SK-N-SH treated with all-trans-retinoic acid at 6 μM for 48 hours (cell line): Measurements from ENCODE around the gene TLR9.

Experiments
- ATAC-seq: fragments of 200-7000 bp; cut with Tn5 transposase; 3 replicates; pipeline ENCODE4 v1.9.1; 2020; ENCODE audit warnings: mild to moderate bottlenecking, moderate library complexity
- BACH2 ChIP-seq: fragments of 250-450 bp; sonication (Bioruptor Pico); IDR thresholded peaks from 2 replicates; pipeline ENCODE4 v1.9.0; 2021; ENCODE audit warnings: mild to moderate bottlenecking, borderline replicate concordance
- CSDC2 ChIP-seq: fragments of 250-450 bp; sonication (Bioruptor Pico); IDR thresholded peaks from 2 replicates; pipeline ENCODE4 v1.5.0; 2020; ENCODE audit warnings: mild to moderate bottlenecking, moderate library complexity
- ESRRG ChIP-seq: fragments of 250-450 bp; sonication (Bioruptor Pico); IDR thresholded peaks from 2 replicates; pipeline ENCODE4 v1.6.1; 2021; ENCODE audit warnings: mild to moderate bottlenecking
- GLIS3 ChIP-seq: fragments of 250-450 bp; sonication (Bioruptor Pico); IDR thresholded peaks from 2 replicates; pipeline ENCODE4 v1.5.0; 2020; ENCODE audit warnings: mild to moderate bottlenecking, moderate library complexity
- ISL1 ChIP-seq: fragments of 250-450 bp; sonication (Bioruptor Pico); IDR thresholded peaks from 2 replicates; pipeline ENCODE4 v2.1.2; 2022; ENCODE audit warnings: mild to moderate bottlenecking, moderate library complexity
- OSR1 ChIP-seq: fragments of 250-450 bp; sonication (Bioruptor Pico); IDR thresholded peaks from 2 replicates; pipeline ENCODE4 v1.8.0; 2022; ENCODE audit warnings: moderate library complexity, mild to moderate bottlenecking, inconsistent platforms
- PPARA ChIP-seq: fragments of 250-450 bp; sonication (Bioruptor Pico); IDR thresholded peaks from 2 replicates; pipeline ENCODE4 v1.5.0; 2020; ENCODE audit warnings: mild to moderate bottlenecking, borderline replicate concordance
- RARB ChIP-seq: fragments of 250-450 bp; sonication (Bioruptor Pico); IDR thresholded peaks from 2 replicates; pipeline ENCODE4 v1.8.0; 2021; ENCODE audit warnings: mild to moderate bottlenecking, moderate library complexity
- SNAI2 ChIP-seq: fragments of 250-450 bp; sonication (Bioruptor Pico); IDR thresholded peaks from 2 replicates; pipeline ENCODE4 v1.5.0; 2020; ENCODE audit warnings: mild to moderate bottlenecking, moderate library complexity
- TCF4 ChIP-seq: fragments of 250-450 bp; sonication (Bioruptor Pico); IDR thresholded peaks from 2 replicates; pipeline ENCODE4 v1.8.0; 2021; ENCODE audit warnings: mild to moderate bottlenecking, moderate library complexity, borderline replicate concordance
- TOX ChIP-seq: fragments of 250-450 bp; sonication (Bioruptor Pico); IDR thresholded peaks from 2 replicates; pipeline ENCODE4 v1.8.0; 2021; ENCODE audit warnings: mild to moderate bottlenecking, moderate library complexity, borderline replicate concordance
- ZC3H10 ChIP-seq: fragments of 250-450 bp; sonication (Bioruptor Pico); IDR thresholded peaks from 2 replicates; pipeline ENCODE4 v1.5.1; 2021; ENCODE audit warnings: mild to moderate bottlenecking, moderate library complexity
- ZFP3 ChIP-seq: fragments of 250-450 bp; sonication (Bioruptor Pico); IDR thresholded peaks from 2 replicates; pipeline ENCODE4 v1.5.0; 2020; ENCODE audit warnings: mild to moderate bottlenecking, moderate library complexity
- ZNF565 ChIP-seq: fragments of 450-650 bp; formaldehyde crosslinking; conservative IDR thresholded peaks from 2 replicates; pipeline ENCODE4 v1.5.0; 2020; ENCODE audit warnings: low read depth, mild to moderate bottlenecking, moderate library complexity
- ZNF70 ChIP-seq: fragments of 450-650 bp; formaldehyde crosslinking; IDR thresholded peaks from 2 replicates; pipeline ENCODE4 v1.5.0; 2020; ENCODE audit warnings: mild to moderate bottlenecking, moderate library complexity
- TF ChIP-seq, protein P1 (sequence below): fragments of 250-450 bp; sonication (Bioruptor Pico); IDR thresholded peaks from 2 replicates; pipeline ENCODE4 v1.5.1; 2021; ENCODE audit warnings: mild to moderate bottlenecking, moderate library complexity
- TF ChIP-seq, protein P2 (sequence below): fragments of 250-450 bp; sonication (Bioruptor Pico); IDR thresholded peaks from 2 replicates; pipeline ENCODE4 v1.5.0; 2020; ENCODE audit warnings: mild to moderate bottlenecking, moderate library complexity
- TF ChIP-seq, protein P3 (sequence below): fragments of 250-450 bp; sonication (Bioruptor Pico); IDR thresholded peaks from 2 replicates; pipeline ENCODE4 v1.5.1; 2020; ENCODE audit warnings: low read depth, mild to moderate bottlenecking, moderate library complexity
- TF ChIP-seq, protein P4 (sequence below): fragments of 250-450 bp; sonication (Bioruptor Pico); IDR thresholded peaks from 2 replicates; pipeline ENCODE4 v1.8.0; 2021; ENCODE audit warnings: low read depth, mild to moderate bottlenecking, moderate library complexity, borderline replicate concordance

TLR9 gene

DNA sequence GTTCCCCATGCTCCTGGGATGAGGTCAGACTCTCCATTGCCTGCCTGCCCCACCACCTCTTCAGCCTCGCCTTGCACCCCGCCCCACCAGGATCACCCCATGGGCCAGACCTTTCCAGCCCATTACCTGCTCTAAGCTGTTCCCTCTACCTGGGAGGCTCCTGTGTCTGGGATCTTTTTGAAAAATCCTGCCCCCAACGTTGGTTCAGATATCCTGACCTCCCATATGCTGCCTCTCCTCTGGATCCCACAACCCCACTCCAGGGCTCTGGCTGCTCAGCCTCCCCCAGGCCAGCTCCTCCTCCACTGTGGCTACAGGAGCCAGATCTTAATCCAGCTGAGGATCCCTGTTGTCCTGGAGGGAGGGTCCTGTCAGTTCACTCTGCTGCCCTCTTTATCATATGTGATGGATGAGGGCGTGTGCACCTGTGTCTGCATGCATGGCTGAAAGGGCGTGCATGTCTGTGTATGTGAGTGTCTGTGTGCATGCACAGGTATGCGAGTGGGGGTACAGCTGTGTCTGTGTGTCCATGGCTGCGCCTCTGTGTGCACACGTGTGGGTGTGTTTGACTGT is 49.2 kb downstream of the TLR9 start:
- no peak for TF ChIP-seq ZC3H10 (CRISPR knock-in tag)
- TF ChIP-seq ZNF70: no peak
- no peak for TF ChIP-seq TOX
- TF ChIP-seq, protein P1, sequence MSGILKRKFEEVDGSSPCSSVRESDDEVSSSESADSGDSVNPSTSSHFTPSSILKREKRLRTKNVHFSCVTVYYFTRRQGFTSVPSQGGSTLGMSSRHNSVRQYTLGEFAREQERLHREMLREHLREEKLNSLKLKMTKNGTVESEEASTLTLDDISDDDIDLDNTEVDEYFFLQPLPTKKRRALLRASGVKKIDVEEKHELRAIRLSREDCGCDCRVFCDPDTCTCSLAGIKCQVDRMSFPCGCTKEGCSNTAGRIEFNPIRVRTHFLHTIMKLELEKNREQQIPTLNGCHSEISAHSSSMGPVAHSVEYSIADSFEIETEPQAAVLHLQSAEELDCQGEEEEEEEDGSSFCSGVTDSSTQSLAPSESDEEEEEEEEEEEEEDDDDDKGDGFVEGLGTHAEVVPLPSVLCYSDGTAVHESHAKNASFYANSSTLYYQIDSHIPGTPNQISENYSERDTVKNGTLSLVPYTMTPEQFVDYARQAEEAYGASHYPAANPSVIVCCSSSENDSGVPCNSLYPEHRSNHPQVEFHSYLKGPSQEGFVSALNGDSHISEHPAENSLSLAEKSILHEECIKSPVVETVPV (CRISPR knock-in tag): no peak
- no peak for TF ChIP-seq ISL1 (CRISPR knock-in tag)
- no peak for TF ChIP-seq SNAI2 (CRISPR knock-in tag)
- TF ChIP-seq, protein P2, sequence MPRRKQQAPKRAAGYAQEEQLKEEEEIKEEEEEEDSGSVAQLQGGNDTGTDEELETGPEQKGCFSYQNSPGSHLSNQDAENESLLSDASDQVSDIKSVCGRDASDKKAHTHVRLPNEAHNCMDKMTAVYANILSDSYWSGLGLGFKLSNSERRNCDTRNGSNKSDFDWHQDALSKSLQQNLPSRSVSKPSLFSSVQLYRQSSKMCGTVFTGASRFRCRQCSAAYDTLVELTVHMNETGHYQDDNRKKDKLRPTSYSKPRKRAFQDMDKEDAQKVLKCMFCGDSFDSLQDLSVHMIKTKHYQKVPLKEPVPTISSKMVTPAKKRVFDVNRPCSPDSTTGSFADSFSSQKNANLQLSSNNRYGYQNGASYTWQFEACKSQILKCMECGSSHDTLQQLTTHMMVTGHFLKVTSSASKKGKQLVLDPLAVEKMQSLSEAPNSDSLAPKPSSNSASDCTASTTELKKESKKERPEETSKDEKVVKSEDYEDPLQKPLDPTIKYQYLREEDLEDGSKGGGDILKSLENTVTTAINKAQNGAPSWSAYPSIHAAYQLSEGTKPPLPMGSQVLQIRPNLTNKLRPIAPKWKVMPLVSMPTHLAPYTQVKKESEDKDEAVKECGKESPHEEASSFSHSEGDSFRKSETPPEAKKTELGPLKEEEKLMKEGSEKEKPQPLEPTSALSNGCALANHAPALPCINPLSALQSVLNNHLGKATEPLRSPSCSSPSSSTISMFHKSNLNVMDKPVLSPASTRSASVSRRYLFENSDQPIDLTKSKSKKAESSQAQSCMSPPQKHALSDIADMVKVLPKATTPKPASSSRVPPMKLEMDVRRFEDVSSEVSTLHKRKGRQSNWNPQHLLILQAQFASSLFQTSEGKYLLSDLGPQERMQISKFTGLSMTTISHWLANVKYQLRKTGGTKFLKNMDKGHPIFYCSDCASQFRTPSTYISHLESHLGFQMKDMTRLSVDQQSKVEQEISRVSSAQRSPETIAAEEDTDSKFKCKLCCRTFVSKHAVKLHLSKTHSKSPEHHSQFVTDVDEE (CRISPR knock-in tag): no peak
- TF ChIP-seq CSDC2 (CRISPR knock-in tag): no peak
- no peak for TF ChIP-seq RARB (CRISPR knock-in tag)
- TF ChIP-seq, protein P3, sequence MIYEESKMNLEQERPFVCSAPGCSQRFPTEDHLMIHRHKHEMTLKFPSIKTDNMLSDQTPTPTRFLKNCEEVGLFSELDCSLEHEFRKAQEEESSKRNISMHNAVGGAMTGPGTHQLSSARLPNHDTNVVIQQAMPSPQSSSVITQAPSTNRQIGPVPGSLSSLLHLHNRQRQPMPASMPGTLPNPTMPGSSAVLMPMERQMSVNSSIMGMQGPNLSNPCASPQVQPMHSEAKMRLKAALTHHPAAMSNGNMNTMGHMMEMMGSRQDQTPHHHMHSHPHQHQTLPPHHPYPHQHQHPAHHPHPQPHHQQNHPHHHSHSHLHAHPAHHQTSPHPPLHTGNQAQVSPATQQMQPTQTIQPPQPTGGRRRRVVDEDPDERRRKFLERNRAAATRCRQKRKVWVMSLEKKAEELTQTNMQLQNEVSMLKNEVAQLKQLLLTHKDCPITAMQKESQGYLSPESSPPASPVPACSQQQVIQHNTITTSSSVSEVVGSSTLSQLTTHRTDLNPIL (CRISPR knock-in tag): no peak
- no peak for TF ChIP-seq ZFP3
- TF ChIP-seq, protein P4, sequence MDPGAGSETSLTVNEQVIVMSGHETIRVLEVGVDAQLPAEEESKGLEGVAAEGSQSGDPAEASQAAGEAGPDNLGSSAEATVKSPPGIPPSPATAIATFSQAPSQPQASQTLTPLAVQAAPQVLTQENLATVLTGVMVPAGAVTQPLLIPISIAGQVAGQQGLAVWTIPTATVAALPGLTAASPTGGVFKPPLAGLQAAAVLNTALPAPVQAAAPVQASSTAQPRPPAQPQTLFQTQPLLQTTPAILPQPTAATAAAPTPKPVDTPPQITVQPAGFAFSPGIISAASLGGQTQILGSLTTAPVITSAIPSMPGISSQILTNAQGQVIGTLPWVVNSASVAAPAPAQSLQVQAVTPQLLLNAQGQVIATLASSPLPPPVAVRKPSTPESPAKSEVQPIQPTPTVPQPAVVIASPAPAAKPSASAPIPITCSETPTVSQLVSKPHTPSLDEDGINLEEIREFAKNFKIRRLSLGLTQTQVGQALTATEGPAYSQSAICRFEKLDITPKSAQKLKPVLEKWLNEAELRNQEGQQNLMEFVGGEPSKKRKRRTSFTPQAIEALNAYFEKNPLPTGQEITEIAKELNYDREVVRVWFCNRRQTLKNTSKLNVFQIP: no peak
- no peak for TF ChIP-seq PPARA
- TF ChIP-seq OSR1 (CRISPR knock-in tag): no peak
- TF ChIP-seq ESRRG: no peak
- ATAC-seq: no peak; the same call in 2 of the 3 replicates

DNA sequence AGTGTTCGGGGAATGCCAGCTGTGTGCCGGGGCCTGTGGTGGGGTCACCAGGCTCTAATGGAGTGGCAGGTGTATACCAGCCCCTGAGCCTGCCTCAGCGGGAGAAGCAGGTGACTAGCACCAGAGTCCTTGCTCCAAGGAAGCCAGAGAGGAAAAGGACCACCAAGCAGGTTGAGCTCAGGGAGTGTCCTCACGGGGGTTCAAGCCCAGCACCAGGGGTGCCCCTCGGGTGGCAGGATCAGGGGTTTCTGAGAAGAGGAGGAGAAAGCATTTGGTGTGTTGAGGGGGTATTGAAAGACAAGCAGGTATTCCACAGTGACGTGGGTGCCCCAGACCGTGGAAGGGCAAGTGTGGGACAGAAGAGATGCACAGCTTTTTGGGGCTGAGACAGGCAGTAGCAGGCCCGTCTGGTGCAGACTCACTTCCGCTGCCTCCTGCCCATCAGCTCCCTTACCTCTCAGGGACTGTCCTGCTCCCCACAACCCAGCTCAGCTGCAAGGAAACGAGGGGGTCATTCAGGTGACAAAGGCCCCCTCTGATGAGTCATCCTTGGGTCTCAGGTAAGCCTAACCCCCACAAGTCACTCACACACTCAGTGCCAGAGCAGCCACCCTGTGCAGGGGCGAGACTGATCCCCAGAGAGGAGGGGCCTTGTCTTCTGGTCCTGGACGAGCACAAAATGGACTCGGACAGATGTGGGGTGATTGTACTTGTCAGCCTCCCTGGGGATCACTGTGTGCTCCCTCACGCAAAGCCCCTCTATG is 49.8 kb downstream of the TLR9 start:
- TF ChIP-seq SNAI2 (CRISPR knock-in tag): no peak
- no peak for TF ChIP-seq BACH2 (CRISPR knock-in tag)
- no peak for TF ChIP-seq ZNF565
- TF ChIP-seq TCF4 (CRISPR knock-in tag): no peak
- TF ChIP-seq GLIS3 (CRISPR knock-in tag): no peak
- TF ChIP-seq ISL1 (CRISPR knock-in tag): no peak
- no peak for TF ChIP-seq ZFP3
- no peak for TF ChIP-seq TOX

DNA sequence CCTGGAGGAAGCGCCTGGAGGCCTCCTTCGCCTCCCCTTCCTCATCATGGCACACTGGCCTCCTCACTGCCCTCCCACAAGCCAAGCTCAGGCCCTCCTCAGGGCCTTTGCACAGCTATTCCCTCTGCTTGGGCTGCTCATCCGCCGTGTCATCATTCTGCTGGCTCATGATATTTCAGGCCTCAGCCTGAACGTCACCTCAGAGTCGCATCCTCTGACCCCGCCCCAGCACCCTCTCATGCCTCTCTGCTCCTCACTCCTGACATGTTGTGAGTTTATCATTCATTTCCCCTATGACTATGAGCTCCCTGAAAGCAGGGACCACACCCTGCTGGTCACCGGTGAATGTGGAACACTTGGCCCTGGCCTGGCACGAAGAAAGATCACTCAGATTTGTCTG is 50.5 kb downstream of the TLR9 start:
- no peak for TF ChIP-seq ZNF70
- no peak for TF ChIP-seq PPARA
- no peak for TF ChIP-seq BACH2 (CRISPR knock-in tag)
- TF ChIP-seq, protein P3 (CRISPR knock-in tag): no peak
- TF ChIP-seq TCF4 (CRISPR knock-in tag): no peak
- no peak for TF ChIP-seq CSDC2 (CRISPR knock-in tag)
- TF ChIP-seq, protein P2 (CRISPR knock-in tag): no peak
- no peak for ATAC-seq

More for the DNA sequence above, 49.8 kb downstream of the TLR9 start:
- ATAC-seq: no peak
